ENCODE results near the gene SRC. TPM values are rescaled to one million over a fixed set of nuclear protein-coding genes. Genes with fewer than 3 reads are reported as not detected.
A peak's percentile ranks its signal among the peaks of the same experiment; 100 is the strongest.

The SRC gene
- total and polyA plus RNA-seq, 2 experiments from 2014 or later = 8.0 to 25.9 TPM

GRCh38 chr20:37401282-37401929 is 55.5 kb downstream of the SRC start:
- Mint-ChIP-seq H3K4me3 (no peak overlapping the region), H3K4me1 (peaks cover 28% of the 10 kb centered on the region), H3K27me3 (ENCODE audit: insufficient read depth, low read depth, poor library complexity) (peaks cover 22% of the 10 kb centered on the region), H3K9me3 (no peaks in the 10 kb centered on the region), H3K27ac (peak overlapping the region; percentile 78; the same call in 1 of the 2 replicates), H3K36me3 (ENCODE audit: low read depth) (peaks cover 25% of the 10 kb centered on the region; the same call in 2 of the 3 replicates)
- TF ChIP-seq ZNF331 (CRISPR knock-in tag; IDR thresholded peaks at IDR 0.05; ENCODE audit: low read depth) (no peak), POLR2AphosphoS5 (IDR thresholded peaks at IDR 0.05; ENCODE audit: low read depth) (no peak), CTCF (conservative IDR thresholded peaks at IDR 0.05; ENCODE audit: low read depth in 2 of 2) (no peak), EZH2 (IDR thresholded peaks at IDR 0.05; ENCODE audit: low read depth, unreplicated experiment) (no peak), NANOG (IDR thresholded peaks at IDR 0.05; ENCODE audit: borderline replicate concordance) (no peak), REST (IDR thresholded peaks at IDR 0.05; ENCODE audit: unreplicated experiment) (no peak), ZNF462 (CRISPR knock-in tag; IDR thresholded peaks at IDR 0.05) (no peak), STAT1 (IDR thresholded peaks at IDR 0.05; ENCODE audit: unreplicated experiment) (no peak), ZNF114 (CRISPR knock-in tag; IDR thresholded peaks at IDR 0.05) (no peak), CREB1 (CRISPR knock-in tag; IDR thresholded peaks at IDR 0.05; ENCODE audit: low read depth) (no peak)
- ATAC-seq (no peak), DNase-seq (ENCODE audit: low spot score) (no peak)
- Histone ChIP-seq H2AFZ (no peak overlapping the region), H4K20me1 (replicated peaks; ENCODE audit: insufficient read depth) (no peaks in the 10 kb centered on the region), H3K4me1 (ENCODE audit: insufficient read depth) (peaks cover 13% of the 10 kb centered on the region), H3K4me3 (no peak overlapping the region), H3K4me2 (no peak overlapping the region), H3K36me3 (ENCODE audit: insufficient read depth) (no peaks in the 10 kb centered on the region), H3K27me3 (ENCODE audit: insufficient read depth) (peaks cover 3% of the 10 kb centered on the region; the same call in 1 of the 2 replicates), H3K9me2 (ENCODE audit: insufficient read depth) (no peaks in the 10 kb centered on the region), H3K27ac (ENCODE audit: low read depth) (no peak overlapping the region), H3K79me2 (replicated peaks; ENCODE audit: insufficient read depth) (no peaks in the 10 kb centered on the region), H3F3A (replicated peaks; ENCODE audit: low read depth) (0 out of 2 replicates have a peak, but pooled peaks cover 13% of the 10 kb centered on the region)
